LNCAP (cell line): Measurements from ENCODE around the gene RPUSD1.

Experiments used
- TF ChIP-seq, protein P1 (sequence below): fragments of 450-650 bp; IDR thresholded peaks from 2 replicates; pipeline ENCODE4 v1.5.1; 2017; ENCODE audit warnings: mild to moderate bottlenecking

RPUSD1 gene

DNA sequence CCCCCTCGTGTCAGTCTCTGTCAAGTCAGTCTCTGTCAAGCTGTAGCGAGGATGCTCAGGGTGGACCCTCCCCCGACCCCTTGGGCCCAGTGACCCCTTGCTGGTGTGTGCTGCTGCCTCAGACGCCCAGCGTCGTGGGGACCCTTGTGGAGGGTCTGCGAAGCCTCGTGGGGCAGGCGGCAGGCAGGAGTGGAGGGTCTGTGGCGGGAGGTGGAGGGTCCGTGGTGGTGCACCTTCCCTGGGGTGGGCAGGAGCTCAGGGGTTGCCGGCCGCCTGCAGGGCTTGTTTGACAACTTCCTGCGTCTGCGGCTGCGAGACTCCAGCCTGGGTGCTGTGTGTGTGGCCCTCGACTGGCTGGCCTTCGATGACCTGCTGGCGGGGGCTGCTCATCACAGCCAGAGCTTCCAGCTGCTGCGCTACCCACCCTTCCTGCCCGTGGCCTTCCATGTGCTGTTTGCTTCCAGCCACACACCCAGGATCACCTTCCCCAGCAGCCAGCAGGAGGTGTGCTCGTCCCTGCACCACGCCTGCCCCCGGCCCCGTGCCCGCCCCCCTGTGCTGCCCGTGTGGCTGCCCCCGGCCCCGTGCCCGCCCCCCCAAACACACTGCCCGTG, 6.8 kb upstream of the RPUSD1 start:
- TF ChIP-seq, protein P1, sequence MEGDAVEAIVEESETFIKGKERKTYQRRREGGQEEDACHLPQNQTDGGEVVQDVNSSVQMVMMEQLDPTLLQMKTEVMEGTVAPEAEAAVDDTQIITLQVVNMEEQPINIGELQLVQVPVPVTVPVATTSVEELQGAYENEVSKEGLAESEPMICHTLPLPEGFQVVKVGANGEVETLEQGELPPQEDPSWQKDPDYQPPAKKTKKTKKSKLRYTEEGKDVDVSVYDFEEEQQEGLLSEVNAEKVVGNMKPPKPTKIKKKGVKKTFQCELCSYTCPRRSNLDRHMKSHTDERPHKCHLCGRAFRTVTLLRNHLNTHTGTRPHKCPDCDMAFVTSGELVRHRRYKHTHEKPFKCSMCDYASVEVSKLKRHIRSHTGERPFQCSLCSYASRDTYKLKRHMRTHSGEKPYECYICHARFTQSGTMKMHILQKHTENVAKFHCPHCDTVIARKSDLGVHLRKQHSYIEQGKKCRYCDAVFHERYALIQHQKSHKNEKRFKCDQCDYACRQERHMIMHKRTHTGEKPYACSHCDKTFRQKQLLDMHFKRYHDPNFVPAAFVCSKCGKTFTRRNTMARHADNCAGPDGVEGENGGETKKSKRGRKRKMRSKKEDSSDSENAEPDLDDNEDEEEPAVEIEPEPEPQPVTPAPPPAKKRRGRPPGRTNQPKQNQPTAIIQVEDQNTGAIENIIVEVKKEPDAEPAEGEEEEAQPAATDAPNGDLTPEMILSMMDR: no peak

GRCh38 chr16:794091-794822, 6.1 kb upstream of the RPUSD1 start:
- TF ChIP-seq, protein P1: no peak

DNA sequence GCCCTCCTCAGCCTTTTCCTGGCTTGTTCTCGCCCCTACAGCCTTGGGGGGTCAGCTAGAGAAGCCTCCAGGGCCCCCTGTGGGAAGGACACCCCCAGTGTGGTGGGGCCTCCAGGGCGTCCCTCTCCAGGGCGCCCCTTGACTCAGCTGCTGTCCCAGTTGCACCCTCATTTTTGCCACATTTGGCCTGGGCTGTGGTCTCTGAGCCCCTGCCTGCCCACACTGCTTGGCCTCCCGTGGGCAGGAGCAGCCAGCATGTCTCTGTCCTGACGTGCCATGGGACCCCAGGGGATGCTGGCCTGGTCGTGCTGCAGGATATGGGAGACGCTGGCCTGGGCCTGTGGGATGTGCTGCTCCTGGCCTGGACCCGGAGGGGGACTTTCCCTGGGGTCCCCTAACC, 5.2 kb upstream of the RPUSD1 start:
- TF ChIP-seq, protein P1: no peak

DNA sequence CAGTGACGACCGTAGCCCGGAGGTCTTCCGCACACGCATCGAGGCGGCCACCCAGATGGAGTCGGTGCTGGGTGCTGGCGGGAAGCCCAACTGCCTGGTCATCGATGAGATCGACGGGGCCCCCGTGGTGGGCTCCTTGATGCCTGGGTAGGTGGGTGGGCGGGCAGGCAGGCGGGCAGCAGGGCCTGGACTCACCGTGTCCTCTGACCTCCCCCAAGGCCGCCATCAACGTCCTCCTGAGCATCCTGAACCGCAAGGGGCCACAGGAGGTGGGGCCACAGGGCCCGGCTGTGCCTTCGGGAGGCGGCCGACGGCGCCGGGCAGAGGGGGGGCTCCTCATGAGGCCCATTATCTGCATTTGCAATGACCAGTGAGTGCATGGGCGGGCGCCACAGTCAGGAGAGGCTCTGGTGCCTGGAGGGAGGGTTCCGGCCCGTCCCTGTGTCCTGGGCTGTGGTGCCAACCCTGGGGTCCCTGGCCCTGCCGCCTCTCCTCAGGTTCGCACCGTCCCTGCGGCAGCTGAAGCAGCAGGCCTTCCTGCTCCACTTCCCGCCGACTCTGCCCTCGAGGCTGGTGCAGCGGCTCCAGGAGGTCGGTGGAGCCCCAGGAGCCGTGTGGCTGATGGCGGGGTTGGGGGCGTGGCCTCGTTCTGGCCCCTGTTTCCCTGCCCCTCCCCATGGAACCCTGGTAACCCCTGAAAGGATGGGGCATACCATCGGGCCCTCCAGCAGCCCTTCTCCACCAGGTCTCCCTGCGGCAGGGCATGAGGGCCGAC, 4.2 kb upstream of the RPUSD1 start:
- TF ChIP-seq, protein P1: no peak

GRCh38 chr16:791131-791530, 3.0 kb upstream of the RPUSD1 start:
- TF ChIP-seq, protein P1: no peak

- TF ChIP-seq, protein P1: no peak
These were observed 1.9 kb upstream of the RPUSD1 start for GRCh38 chr16:790086-790485.

DNA sequence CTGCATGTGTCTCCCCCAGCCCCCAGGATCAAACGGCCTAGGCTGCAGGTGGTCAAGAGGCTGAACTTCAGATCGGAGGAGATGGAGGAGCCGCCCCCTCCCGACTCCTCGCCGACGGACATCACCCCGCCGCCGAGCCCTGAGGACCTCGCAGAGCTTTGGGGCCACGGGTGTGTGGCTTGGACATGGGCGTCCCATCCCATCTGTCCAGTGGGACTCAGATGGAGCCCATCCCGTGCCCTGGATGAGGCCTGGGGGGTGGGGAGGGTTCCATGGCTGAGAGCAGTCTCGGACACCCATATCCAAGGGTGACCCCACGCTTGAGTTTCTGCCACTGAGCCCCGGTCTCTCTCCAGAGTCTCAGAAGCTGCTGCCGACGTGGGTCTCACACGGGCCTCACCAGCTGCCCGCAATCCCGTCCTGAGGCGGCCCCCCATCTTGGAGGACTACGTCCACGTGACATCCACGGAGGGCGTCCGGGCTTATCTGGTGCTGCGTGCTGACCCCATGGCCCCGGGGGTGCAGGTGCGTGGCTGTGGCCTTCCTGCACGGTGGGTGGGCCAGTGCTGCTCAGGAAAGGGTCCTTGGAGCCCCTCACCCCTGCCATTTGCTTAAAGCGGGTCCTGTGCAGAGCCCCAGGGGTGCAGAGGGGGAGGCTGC, 1.1 kb upstream of the RPUSD1 start:
- TF ChIP-seq, protein P1: no peak
